Measurements from ENCODE around the gene IPP. TPM values are rescaled to one million over a fixed set of nuclear protein-coding genes. Genes with fewer than 3 reads are reported as not detected.
A peak's percentile ranks its signal among the peaks of the same experiment; 100 is the strongest.

IPP gene
- total and polyA plus RNA-seq, 2 of the 8 experiments (the other 6 are each of a cell fraction or from before 2014, with no cell fraction given): 1.4 to 5.6 TPM

- TF ChIP-seq RBBP5 (IDR thresholded peaks at IDR 0.05; ENCODE audit: borderline replicate concordance, low read depth, low read length): peak; percentile 78; the same call in 1 of the 2 replicates
- no peak for TF ChIP-seq CBX5 (IDR thresholded peaks at IDR 0.05; ENCODE audit: low read depth, low read length)
- peak; percentile 59 to 97 for TF ChIP-seq POLR2A (IDR thresholded peaks at IDR 0.05; ENCODE audit: control extremely low read depth in 1 of 2, low read depth in 2 of 2, low read length in 2 of 2)
- peak; percentile 94 for TF ChIP-seq POLR2AphosphoS5 (IDR thresholded peaks at IDR 0.05; ENCODE audit: low read depth, low read length)
- TF ChIP-seq TAF7 (optimal IDR thresholded peaks at IDR 0.05; ENCODE audit: borderline replicate concordance, low read depth, low read length): no peak
- peak; percentile 87 for TF ChIP-seq TAF1 (IDR thresholded peaks at IDR 0.05; ENCODE audit: low read depth, low read length)
- TF ChIP-seq TEAD4 (IDR thresholded peaks at IDR 0.05; ENCODE audit: low read depth, low read length): no peak
- TF ChIP-seq GABPA (IDR thresholded peaks at IDR 0.05; ENCODE audit: borderline replicate concordance, insufficient read depth, low read length): no peak
- TF ChIP-seq CREB1 (IDR thresholded peaks at IDR 0.05): no peak
- TF ChIP-seq SIX5 (IDR thresholded peaks at IDR 0.05; ENCODE audit: low read depth, low read length): no peak
- peak; percentile 86 for TF ChIP-seq PHF8 (conservative IDR thresholded peaks at IDR 0.05; ENCODE audit: low read depth, low read length)
- TF ChIP-seq SIN3A (conservative IDR thresholded peaks at IDR 0.05 in 1 of 2, IDR thresholded peaks at IDR 0.05 in 1 of 2; ENCODE audit: low read depth in 1 of 2, low read length in 2 of 2): 0 out of 4 replicates have a peak, but pooled peaks have one; percentile 4 to 35
- no peak for TF ChIP-seq JUND (IDR thresholded peaks at IDR 0.05; ENCODE audit: low read length)
- TF ChIP-seq CTCF (IDR thresholded peaks at IDR 0.05; ENCODE audit: control extremely low read depth in 1 of 3, insufficient read depth in 1 of 3, low read depth in 1 of 3, low read length in 3 of 3): no peak
- no peak for TF ChIP-seq SIRT6 (IDR thresholded peaks at IDR 0.05; ENCODE audit: low read length)
- no peak for TF ChIP-seq JUN (IDR thresholded peaks at IDR 0.05; ENCODE audit: low read depth, low read length)
- no peak for TF ChIP-seq SAP30 (IDR thresholded peaks at IDR 0.05; ENCODE audit: insufficient read depth, insufficient replicate concordance, low read length)
- TF ChIP-seq NRF1 (IDR thresholded peaks at IDR 0.05; ENCODE audit: low read depth, low read length): peak; percentile 97
These were observed 64.0 kb downstream of the IPP start, which contains the start of gene GPBP1L1 (continued) for GRCh38 chr1:45686288-45687013.
